GM12878 (cell line): ENCODE measurements around the gene WHRN. TPM values are rescaled to one million over a fixed set of nuclear protein-coding genes. Genes with fewer than 3 reads are reported as not detected.

Source experiments
- ATAC-seq: fragments of 200-7000 bp; cut with Tn5 transposase; 3 replicates; pipeline ENCODE4 v1.9.1; 2020; ENCODE audit warnings: mild to moderate bottlenecking, moderate library complexity
- BruUV-seq: library from RNA; stranded (reverse); fragments of 400-500 nt; replicated peaks from 2 replicates; lab custom pipeline; 2021; lab: Mats Ljungman, UMichigan
- CTCF ChIA-PET: fragments of 300-600 bp; sonication (Branson Sonifier 250); formaldehyde crosslinking; extraction: SDS; loops from one replicate; lab custom pipeline; 2021; ENCODE audit warnings: inconsistent platforms; lab: Yijun Ruan, JAX
- POLR2A ChIA-PET: fragments of 350-600 bp; formaldehyde crosslinking; extraction: SDS; loops from one replicate; lab custom pipeline; 2021; ENCODE audit warnings: inconsistent platforms; lab: Charles Lee
- RAD21 ChIA-PET: fragments of 300-600 bp; sonication (Branson Sonifier 250); formaldehyde crosslinking; loops from one replicate; lab custom pipeline; 2023; ENCODE audit warnings: antibody characterized with exemption; ENCODE audit not compliant: unreplicated experiment; lab: Charles Lee
- SMC1A ChIA-PET: fragments of 300-600 bp; sonication (Branson Sonifier 250); formaldehyde crosslinking; loops from one replicate; lab custom pipeline; 2023; ENCODE audit not compliant: unreplicated experiment, uncharacterized antibody; lab: Charles Lee
- DNase-seq: peaks from one replicate; pipeline ENCODE4 v3.0.0-alpha.2; 2011; ENCODE audit warnings: low read depth, low spot score
- FAIRE-seq: peaks from 3 replicates; lab custom pipeline; 2011; peaks lifted over from hg19 to GRCh38; lab: Jason Lieb, UNC
- H2AFZ ChIP-seq: 2 replicates; pipeline ENCODE4 v1.6.0; 2011; ENCODE audit warnings: low read depth, low read length, control low read depth; ENCODE audit not compliant: control insufficient read depth
- H3K27ac ChIP-seq: 2 replicates; pipeline ENCODE4 v1.5.1; 2011; ENCODE audit warnings: control low read depth; ENCODE audit not compliant: control insufficient read depth, insufficient read depth
- H3K27me3 ChIP-seq, 2 experiments: replicated peaks in 1 of 2; 2 replicates each; pipeline versions ENCODE4 v1.6.0 to v1.6.1; 2011; ENCODE audit warnings: low read length in 1 of 2; ENCODE audit not compliant: control insufficient read depth in 2 of 2, insufficient read depth in 2 of 2
- H3K36me3 ChIP-seq, 2 experiments: 2 replicates each; pipeline ENCODE4 v1.5.1; 2011; ENCODE audit warnings: low read length in 1 of 2; ENCODE audit not compliant: control insufficient read depth in 2 of 2, insufficient read depth in 2 of 2
- H3K4me1 ChIP-seq: 2 replicates; pipeline ENCODE4 v1.6.1; 2011; ENCODE audit warnings: mild to moderate bottlenecking, low read length, moderate library complexity, mixed read lengths; ENCODE audit not compliant: control insufficient read depth, insufficient read depth
- H3K4me2 ChIP-seq: 2 replicates; pipeline ENCODE4 v1.6.0; 2011; ENCODE audit warnings: control low read depth; ENCODE audit not compliant: control insufficient read depth, insufficient read depth
- H3K4me3 ChIP-seq: fragments of 200-600 bp; sonication (generic); 2 replicates; pipeline ENCODE4 v1.5.1; 2016
- H3K79me2 ChIP-seq: 2 replicates; pipeline ENCODE4 v1.6.0; 2011; ENCODE audit warnings: low read length; ENCODE audit not compliant: control insufficient read depth, insufficient read depth
- H3K9ac ChIP-seq: 2 replicates; pipeline ENCODE4 v1.8.0; 2011; ENCODE audit warnings: low read length, control low read depth, mixed read lengths; ENCODE audit not compliant: control insufficient read depth, insufficient read depth
- H3K9me3 ChIP-seq: replicated peaks from 3 replicates; pipeline ENCODE4 v1.5.1; 2011; ENCODE audit warnings: mild to moderate bottlenecking, low read length; ENCODE audit not compliant: control insufficient read depth, insufficient read depth
- H4K20me1 ChIP-seq: 2 replicates; pipeline ENCODE4 v1.6.0; 2011; ENCODE audit not compliant: control insufficient read depth, insufficient read depth
- ATF3 ChIP-seq: IDR thresholded peaks from 2 replicates; pipeline ENCODE4 v1.6.1; 2011; ENCODE audit warnings: low read depth, mild to moderate bottlenecking, low read length, moderate library complexity, borderline replicate concordance; ENCODE audit errors: extremely low read depth
- BHLHE40 ChIP-seq, 2 experiments: fragments of 450-650 bp in 1 of 2; IDR thresholded peaks; 2 replicates each; pipeline ENCODE4 v1.6.1; 2011 to 2017; ENCODE audit warnings: low read depth in 2 of 2, borderline replicate concordance in 1 of 2, improper control_type of control experiment in 1 of 2, low read length in 1 of 2, mild to moderate bottlenecking in 1 of 2
- DPF2 ChIP-seq: fragments of 450-650 bp; IDR thresholded peaks from 2 replicates; pipeline ENCODE4 v1.6.1; 2017; ENCODE audit warnings: mild to moderate bottlenecking
- EP300 ChIP-seq, 2 experiments: fragments of 150-350 bp in 1 of 2; IDR thresholded peaks; 2 replicates each; pipeline ENCODE4 v1.6.1; 2011 to 2012; ENCODE audit warnings: low read depth in 2 of 2, low read length in 2 of 2, borderline replicate concordance in 1 of 2, improper control_type of control experiment in 1 of 2, inconsistent platforms in 1 of 2; ENCODE audit not compliant: control insufficient read depth in 1 of 2
- NRF1 ChIP-seq: conservative IDR thresholded peaks from 2 replicates; pipeline ENCODE4 v1.6.1; 2011; ENCODE audit warnings: mild to moderate bottlenecking, low read depth, low read length, improper control_type of control experiment
- WGBS: methylation state at CpG from one replicate; pipeline ENCODE4 v1.1.6; 2016; ENCODE audit warnings: low lambda C conversion rate; ENCODE audit not compliant: insufficient replicate concordance, insufficient coverage; ENCODE audit errors: missing lambda C conversion rate; 5-methylcytosine and 5-hydroxymethylcytosine counted together
- in situ Hi-C: fragments of 300-500 bp; cut with MboI; formaldehyde crosslinking; loops from 9 replicates; pipeline ENCODE4 v1.14.3; 2018; ENCODE audit warnings: mixed read lengths
- intact Hi-C: fragments of 100-400 bp; cut with micrococcal nuclease; formaldehyde crosslinking; loops from one replicate; pipeline ENCODE4 v1.14.2; 2022; ENCODE audit not compliant: unreplicated experiment
- polyA plus RNA-seq, 11 experiments: library from polyadenylated mRNA; depleted of rRNA in 4 of 11; unstranded in 6 of 11; stranded (reverse) in 5 of 11; fragments of >200 nt; fragmentation: Nextera tagmentation in 4 of 11; fragmentation: Illumina TruSeq in 1 of 11; extraction: Ambion mirVana in 4 of 11; extraction: Trizol in 1 of 11; gene quantifications; 1 replicate in 1 of 11; 2 replicates in 10 of 11; pipeline versions ENCODE4 v1.2.1 to v1.2.3, GENCODE V29; 2011 to 2016; ENCODE audit warnings: inconsistent platforms in 2 of 11, missing spikeins in 2 of 11, low read depth in 1 of 11
- total RNA-seq, 4 experiments: library from RNA; depleted of rRNA in 3 of 4; stranded (reverse); fragments of >200 nt in 3 of 4; fragmentation: Illumina TruSeq in 1 of 4; extraction: Trizol in 1 of 4; gene quantifications; 2 replicates each; pipeline versions ENCODE4 v1.2.1 to v1.2.3, GENCODE V29; 2013 to 2021

WHRN gene
- total and polyA plus RNA-seq, 10 of the 15 experiments (the other 5 are each of a cell fraction or from before 2014, with no cell fraction given), result 0.04 to 18.2 (median 0.68) TPM; not detected in 1

- no peak for FAIRE-seq
- H3K4me3 ChIP-seq, result no peak overlapping the region
- no peak for TF ChIP-seq DPF2
- no peak for TF ChIP-seq EP300 (IDR thresholded peaks at IDR 0.05; ENCODE audit: borderline replicate concordance in 1 of 2, control insufficient read depth in 1 of 2, low read depth in 2 of 2, low read length in 2 of 2)
- TF ChIP-seq BHLHE40 (IDR thresholded peaks at IDR 0.05; ENCODE audit: borderline replicate concordance in 1 of 2, low read depth in 2 of 2, low read length in 1 of 2), result no peak
- TF ChIP-seq NRF1, result no peak
- no peaks in the 10 kb centered on the region for H3K27me3 ChIP-seq
- no peaks in the 10 kb centered on the region for H3K79me2 ChIP-seq
- H4K20me1 ChIP-seq, result no peaks in the 10 kb centered on the region
- no peak overlapping the region for H3K27ac ChIP-seq
- H3K36me3 ChIP-seq, result no peaks in the 10 kb centered on the region
- ChIA-PET CTCF (interaction anchor here (1.5 kb wide), 2 partner anchors 14 kb away, joined by 3 to 4 read pairs; no protein-coding TSS in a partner anchor), POLR2A (no interaction called here), RAD21 (interaction anchor here (1.7 kb wide), 1 partner anchor 14 kb away, joined by 6 read pairs; no protein-coding TSS in a partner anchor), SMC1A (interaction anchor here (1.2 to 1.7 kb wide), 4 partner anchors 11 to 234 kb away, joined by 3 to 7 read pairs (median 5); no protein-coding TSS in a partner anchor)
- no TSS peak for BruUV-seq
- in situ Hi-C loops (loop anchor here (10.0 kb wide), 1 partner anchor 1105 kb away; no protein-coding TSS in a partner anchor), intact Hi-C loops (no loop called here)
- no peak overlapping the region for H3K4me2 ChIP-seq
- no peak for DNase-seq
- no peak overlapping the region for H3K9ac ChIP-seq
- ATAC-seq, result no peak
- no peaks in the 10 kb centered on the region for H3K9me3 ChIP-seq
- no peak overlapping the region for H2AFZ ChIP-seq
- 61% methylated on average over 8 of the region's 8 CpGs for WGBS
- no peaks in the 10 kb centered on the region for H3K4me1 ChIP-seq
Observed at GRCh38 chr9:114419796-114420195, 85.5 kb downstream of the WHRN start.

GRCh38 chr9:114418053-114418452 lies 87.2 kb downstream of the WHRN start:
- Histone ChIP-seq H3K9ac (no peak overlapping the region), H3K4me2 (no peak overlapping the region), H2AFZ (no peak overlapping the region), H3K9me3 (no peaks in the 10 kb centered on the region), H3K4me1 (peaks cover 4% of the 10 kb centered on the region; the same call in 1 of the 2 replicates)
- ChIA-PET POLR2A (no interaction called here), RAD21 (interaction anchor here (0.6 kb wide), 1 partner anchor 16 kb away, joined by 3 read pairs; no protein-coding TSS in a partner anchor)
- 46% methylated on average over 6 of the region's 6 CpGs for WGBS
- TF ChIP-seq ATF3, result no peak
- TF ChIP-seq, all 136 proteins: peak for 0
- no peak for ATAC-seq
- Histone ChIP-seq H3K27ac (no peak overlapping the region), H3K36me3 (no peaks in the 10 kb centered on the region), H4K20me1 (no peaks in the 10 kb centered on the region), H3K4me3 (no peak overlapping the region), H3K27me3 (no peaks in the 10 kb centered on the region), H3K79me2 (no peaks in the 10 kb centered on the region)
- ChIA-PET SMC1A (interaction anchor here (0.9 kb wide), 1 partner anchor 19 kb away, joined by 3 read pairs; no protein-coding TSS in a partner anchor), CTCF (interaction anchor here (1.3 to 1.7 kb wide), 2 partner anchors 235 to 244 kb away, joined by 3 read pairs; no protein-coding TSS in a partner anchor)
- in situ Hi-C loops (loop anchor here (10.0 kb wide), 1 partner anchor 1107 kb away; no protein-coding TSS in a partner anchor), intact Hi-C loops (no loop called here)
- no peak for DNase-seq
- FAIRE-seq, result no peak
- BruUV-seq, result no TSS peak
